SIG-M5 treated with dmso at 0.1 percent for 504 hours (cell line): ENCODE data around the gene IFNGR1.

Experiments used
- DNase-seq: peaks from one replicate; lab custom pipeline; 2025; ENCODE audit not compliant: unreplicated experiment; lab: John Stamatoyannopoulos, UW

IFNGR1 gene

GRCh38 chr6:137177611-137178010 lies 41.6 kb downstream of the IFNGR1 start:
- DNase-seq: no peak

DNA sequence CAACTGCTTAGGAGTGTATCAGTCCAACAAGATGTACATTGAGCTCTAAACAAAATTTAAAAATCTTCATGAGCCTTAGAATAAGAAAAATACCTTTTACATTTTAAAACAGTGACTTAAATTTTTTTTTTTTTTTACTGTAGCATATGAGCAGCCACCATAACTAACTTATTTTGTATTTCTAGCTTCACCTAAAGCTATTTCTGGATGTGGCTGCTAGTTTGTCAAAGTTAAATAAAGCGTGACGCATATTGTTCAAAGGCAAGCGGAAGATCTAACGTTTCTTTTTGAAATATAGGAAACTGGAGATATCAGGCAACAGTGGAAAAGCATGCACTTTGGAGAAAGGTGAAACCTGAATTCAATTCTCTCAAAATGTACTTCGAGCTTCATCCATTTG lies 42.5 kb downstream of the IFNGR1 start:
- no peak for DNase-seq

GRCh38 chr6:137175868-137176245 lies 43.3 kb downstream of the IFNGR1 start:
- DNase-seq: no peak

- no peak for DNase-seq
Observed at GRCh38 chr6:137175157-137175867, 43.9 kb downstream of the IFNGR1 start.

- no peak for DNase-seq
Observed at GRCh38 chr6:137173501-137173900, 45.7 kb downstream of the IFNGR1 start, which contains the start of gene IL22RA2. TSS of gene IL22RA2 (minus strand) at chr6:137173644. CDS start at chr6:137161749, 11,895 bp downstream.

DNA sequence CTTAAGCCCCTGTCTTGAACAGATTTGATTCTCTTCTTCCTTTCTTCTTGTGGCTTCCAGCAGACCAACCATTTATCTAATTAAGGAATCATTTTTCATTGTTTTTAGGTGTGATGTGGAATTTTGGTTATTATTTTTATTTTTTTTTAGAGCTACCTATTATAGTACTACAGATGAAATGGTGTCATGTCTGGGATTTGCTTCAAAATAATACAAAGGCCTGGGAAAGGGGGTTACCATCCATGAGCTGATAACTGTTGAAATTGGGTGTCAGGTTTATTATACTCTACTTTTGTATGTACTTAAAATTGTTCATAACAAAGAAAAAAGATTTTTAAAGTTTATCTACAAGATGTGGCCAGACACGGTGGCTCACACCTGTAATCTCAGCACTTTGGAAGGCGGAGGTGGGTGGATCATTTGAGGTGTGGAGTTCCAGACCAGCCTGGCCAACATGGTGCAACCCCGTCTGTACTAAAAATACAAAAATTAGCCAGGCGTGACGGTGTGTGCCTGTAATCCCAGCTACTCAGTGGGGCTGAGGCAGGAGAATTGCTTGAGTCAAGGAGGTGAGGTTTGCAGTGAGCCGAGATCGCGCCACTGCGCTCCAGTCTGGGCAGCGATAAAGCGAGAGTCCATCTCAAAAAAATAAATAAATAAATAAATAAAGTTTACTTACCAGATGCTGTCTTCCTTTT lies 46.3 kb downstream of the IFNGR1 start:
- DNase-seq: no peak

DNA sequence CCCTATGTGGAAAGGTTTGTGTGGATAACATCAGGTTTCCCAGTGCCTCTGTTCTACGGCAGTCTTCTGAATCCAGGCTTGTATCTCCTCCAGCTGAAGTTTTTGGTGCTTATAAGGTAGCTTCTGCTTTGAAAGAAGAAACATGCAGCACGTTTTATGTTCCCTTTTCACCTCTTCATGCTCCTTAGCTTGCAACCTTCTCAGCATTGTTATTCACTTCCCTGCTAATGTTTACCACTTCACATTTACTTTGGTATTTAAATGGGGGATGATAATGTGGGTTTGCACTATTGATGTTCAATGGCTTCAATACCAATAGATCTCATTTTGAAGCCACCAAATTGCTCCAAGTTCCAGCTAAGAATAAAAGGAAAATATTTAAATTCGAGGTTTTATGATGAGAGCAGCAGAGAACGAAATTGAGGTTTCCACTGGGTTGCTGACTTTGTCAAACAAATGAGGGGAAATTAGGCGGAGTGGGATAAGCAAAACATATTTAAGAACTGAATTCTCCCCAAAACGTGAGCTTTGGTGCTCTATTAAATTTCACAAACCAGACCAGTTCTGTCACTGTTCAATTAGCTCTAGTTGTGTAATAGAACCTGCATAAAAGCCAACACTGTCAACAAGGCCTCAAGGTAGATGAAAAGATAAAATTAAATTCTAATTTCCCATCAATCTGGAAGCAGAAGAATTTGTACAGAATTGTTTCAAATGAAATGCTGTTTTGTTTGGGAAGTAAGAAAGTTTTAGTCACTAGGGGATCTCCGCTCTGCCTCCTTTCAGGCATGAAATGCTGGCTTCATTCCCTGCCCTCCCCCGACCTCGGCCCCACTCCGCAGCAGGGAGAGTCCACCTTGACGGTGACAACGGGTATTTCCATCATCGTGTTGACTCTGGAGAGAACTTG lies 47.1 kb downstream of the IFNGR1 start:
- DNase-seq: no peak

DNA sequence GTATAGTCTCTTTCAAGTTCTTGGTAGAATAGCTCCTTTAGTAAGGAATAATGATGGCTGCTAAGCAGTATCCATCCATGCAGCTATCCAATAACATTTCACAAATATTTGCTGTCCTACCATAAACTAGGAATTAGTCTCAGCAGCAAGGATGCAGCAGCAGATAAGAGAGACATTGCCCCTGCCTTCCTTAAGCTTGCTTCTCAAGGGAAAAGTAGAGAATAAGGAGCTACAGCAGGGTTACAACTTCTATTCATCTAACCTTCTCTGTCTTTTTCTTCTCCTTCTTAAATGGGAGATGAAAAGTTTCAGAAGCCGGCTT lies 48.2 kb downstream of the IFNGR1 start:
- DNase-seq: no peak

DNA sequence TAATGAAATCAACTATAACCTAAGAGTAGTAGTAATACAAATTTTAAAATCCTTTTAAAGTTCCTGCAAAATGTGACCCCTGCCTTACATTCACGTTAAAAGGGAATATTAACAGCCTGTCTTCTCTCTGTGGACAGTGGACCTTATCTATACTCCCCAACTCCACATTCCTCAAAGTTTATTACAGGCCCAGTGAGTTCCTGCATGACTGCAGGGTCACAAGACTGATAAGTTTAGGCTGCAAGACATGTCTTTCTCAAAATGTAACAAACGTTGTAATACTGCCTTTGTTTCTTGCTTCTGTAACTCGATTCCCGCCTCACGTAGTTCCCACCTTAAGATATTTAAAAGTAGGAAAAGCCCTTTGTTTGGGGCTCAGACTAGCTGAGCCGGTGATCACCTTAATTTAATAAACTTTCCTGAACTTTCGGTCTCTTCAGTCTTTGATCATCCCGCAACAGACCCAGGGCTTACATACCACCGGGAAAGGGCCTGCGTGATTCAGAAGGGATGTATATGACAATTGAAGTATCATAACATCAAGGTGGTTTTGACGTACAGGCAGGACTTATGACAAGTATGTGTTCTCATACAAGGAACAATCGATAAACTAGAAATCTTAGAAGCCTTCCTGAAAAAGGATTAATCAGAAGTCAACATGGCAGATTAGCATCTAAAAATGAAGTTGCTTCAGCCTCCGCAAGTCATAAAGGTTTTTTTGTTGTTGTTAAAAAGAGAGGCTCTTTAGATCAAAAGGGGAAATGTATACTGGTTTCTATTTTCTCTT lies 48.7 kb downstream of the IFNGR1 start:
- no peak for DNase-seq

DNA sequence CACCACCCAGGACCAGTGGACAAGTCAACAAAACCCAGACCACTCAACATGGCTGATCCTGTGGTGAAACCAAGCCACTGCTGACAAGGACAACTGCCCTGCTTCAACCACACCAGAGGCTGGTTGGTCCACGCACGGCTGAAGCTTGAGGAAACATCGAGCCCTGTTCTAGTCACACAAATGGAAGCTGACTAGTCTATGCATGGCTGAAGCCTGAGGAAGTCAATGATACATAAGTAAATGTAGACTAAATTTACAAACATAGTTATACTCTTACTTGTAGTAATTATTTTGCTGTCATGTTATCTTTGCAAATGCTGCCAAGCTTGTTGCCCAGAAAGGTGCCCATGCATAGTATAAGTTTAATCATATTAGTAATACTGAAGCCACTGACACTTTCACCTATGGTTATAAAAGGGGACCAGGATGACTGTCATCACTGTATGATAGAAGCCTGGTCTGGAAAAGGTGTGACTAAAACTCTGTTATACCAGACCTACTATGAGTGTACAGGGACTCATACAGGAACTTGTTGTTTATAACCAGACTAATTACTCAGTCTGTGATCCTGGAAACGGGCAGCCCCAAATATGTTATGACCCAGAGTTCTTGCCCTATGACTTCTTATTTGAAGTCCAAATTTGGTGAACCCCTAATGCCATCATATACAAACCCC lies 51.3 kb downstream of the IFNGR1 start:
- DNase-seq: no peak

GRCh38 chr6:137166247-137167098 lies 52.7 kb downstream of the IFNGR1 start:
- peak; percentile 21 for DNase-seq

GRCh38 chr6:137165375-137166246 lies 53.6 kb downstream of the IFNGR1 start:
- DNase-seq: no peak

GRCh38 chr6:137163732-137164318 lies 55.4 kb downstream of the IFNGR1 start:
- no peak for DNase-seq

DNA sequence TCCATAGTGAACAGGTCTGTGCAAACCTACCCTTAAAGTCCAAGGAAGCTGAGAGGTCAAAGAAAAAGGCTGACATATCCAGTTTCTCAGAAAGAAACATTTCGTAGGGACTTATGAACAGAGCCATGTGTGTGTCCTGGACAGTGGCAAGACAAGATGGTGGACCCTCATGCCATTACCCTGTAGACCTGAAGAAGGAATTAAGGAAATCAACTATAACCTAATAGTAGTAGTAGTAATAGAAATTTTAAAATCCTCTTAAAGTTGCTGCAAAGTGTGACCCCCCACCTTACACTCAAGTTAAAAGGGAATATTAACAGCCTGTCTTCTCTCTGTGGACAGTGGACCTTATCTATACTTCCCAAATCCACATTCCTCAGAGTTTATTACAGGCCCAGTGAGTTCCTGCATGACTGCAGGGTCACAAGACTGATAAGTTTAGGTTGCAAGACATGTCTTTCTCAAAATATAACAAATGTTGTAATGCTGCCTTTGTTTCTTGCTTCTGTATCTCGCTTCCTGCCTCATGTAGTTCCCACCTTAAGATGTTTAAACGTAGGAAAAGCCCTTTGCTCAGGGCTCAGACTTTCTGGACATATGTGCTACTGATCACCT lies 56.4 kb downstream of the IFNGR1 start:
- DNase-seq: no peak

DNA sequence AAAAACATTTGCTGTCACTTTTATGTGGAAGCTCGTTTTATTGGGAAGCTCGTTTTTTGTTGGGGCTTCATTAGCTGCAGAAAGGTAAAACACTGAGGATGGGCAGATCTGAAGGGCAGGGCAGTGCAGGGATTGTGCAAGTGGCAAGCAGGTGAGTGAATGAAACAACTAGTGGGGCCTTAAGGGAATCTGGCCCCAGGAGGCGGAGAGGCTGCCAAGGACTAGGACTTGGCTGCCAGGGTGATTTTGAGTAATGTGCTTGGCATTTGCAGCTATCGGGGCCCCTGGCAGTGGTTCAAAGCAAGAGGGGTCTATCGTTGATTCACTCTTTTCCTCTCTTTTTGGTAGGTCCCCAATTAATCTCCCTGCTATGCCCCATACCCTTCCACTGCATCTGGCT lies 57.2 kb downstream of the IFNGR1 start:
- no peak for DNase-seq

- DNase-seq: no peak
Observed at GRCh38 chr6:137160763-137161162, 58.4 kb downstream of the IFNGR1 start.

DNA sequence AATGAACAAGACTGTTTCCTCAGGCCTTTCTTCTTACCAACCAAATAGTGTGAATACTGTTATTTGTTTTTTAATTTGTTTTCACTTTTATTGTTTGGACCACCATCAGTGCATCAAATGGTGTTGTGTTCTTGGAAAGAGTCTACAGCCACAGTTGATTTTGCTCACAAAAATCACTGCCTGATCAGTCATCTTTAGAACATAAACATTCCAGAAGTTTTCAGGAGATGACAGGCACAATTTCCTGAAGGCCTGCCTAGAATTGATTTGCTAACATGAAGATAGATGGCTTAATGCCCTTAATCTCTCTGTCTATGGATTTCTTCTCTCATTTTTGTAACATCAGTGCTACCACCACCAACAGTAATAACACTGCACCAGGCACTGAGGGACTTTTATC lies 59.3 kb downstream of the IFNGR1 start:
- no peak for DNase-seq

DNA sequence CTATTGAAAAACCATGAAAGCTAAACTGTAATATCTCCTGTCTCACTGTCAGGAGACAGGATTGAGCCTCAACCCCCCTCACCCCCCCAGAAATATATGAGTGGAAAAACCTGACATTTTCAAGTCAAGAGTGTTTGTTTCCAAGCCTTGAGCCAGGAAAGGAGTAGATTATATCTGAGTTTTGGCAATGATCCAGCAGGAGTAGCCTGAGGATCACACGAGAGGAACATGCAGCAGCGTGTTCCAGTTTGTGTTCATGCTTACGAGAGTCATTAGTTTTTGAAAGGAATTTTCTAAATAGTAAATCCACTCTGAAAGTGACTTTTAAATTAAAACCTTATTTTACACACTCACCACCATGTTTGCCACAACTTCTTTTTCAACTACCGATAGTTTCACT lies 61.6 kb downstream of the IFNGR1 start:
- no peak for DNase-seq
